GM18861 (cell line): ENCODE data around the gene HSD17B13.

Experiments
- ATAC-seq: cut with Tn5 transposase; IDR thresholded peaks from one replicate; pipeline ENCODE4 v1.9.1; 2021; ENCODE audit not compliant: unreplicated experiment

HSD17B13 gene

DNA sequence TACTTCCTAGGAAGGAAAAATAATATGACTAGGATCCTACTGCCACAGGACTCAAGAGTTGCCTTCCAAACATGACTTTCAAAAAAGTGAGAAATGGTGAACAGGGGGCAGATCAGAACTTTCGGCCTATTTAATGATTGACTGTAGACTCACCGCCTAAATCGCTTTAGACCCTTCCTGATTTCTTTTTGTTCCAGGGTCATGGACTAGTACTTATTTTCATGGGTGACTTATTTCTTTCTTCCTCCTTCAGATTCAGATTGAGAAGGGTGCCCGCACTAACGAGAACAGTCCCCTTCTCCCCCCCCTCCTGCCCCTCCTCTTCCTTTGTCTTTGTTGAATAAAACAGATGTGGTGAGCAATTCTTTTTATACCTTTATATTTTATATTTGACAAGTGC is 54.3 kb downstream of the HSD17B13 start:
- ATAC-seq = no peak

DNA sequence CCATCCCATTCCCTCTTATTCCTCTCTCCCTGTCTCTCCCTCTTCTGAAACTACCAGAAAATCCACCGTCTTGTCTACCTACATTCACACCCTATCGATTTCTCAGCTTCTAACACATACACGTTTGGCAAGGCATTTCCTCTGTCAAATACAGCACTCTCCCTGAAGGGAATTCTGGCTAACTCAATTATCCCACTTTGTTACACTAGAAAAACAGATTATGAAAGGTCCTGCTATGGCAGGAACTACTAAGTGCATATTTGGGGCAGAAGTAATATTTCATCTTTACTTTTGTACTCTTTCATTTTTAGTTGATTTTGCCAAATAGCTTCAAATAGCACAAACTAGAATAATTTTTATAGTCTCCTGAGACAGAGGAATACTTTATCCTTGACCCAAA is 55.7 kb downstream of the HSD17B13 start:
- no peak for ATAC-seq

DNA sequence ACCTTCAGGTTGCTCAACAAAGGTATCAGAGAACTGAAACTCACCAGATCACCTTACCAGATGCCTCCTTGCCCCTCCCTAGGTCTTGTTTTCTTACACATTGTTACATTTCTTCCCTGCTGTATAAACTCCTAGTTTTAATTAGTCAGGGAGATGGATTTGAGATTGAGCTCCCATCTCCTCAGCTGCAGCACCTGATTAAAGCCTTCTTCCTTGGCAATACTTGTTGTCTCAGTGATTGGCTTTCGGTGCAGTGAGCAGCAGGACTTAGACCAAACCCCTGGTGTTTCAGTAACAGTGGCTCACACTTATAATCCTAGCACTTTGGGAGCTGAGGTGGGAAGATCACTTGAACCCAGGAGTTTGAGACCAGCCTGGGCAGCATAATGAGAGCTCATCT is 59.8 kb downstream of the HSD17B13 start:
- ATAC-seq = no peak

DNA sequence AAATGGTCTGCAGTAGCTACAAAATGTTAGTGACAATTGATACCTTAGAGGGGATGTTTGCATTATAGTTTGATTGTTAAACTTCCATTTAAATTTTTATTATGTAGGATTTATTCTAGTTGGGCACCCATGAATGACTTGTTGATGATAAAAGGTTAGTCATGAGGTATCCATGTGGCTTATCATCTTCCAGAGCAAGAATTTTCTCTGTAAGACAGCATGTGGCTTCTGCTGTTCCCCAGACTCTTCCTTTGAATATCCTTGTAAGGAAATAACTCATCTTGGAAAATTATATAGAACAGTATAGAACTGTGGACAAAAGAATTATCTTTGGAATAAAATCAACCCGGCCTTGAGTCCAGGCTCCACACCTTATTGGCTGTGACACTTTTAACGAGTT is 62.2 kb downstream of the HSD17B13 start:
- no peak for ATAC-seq

DNA sequence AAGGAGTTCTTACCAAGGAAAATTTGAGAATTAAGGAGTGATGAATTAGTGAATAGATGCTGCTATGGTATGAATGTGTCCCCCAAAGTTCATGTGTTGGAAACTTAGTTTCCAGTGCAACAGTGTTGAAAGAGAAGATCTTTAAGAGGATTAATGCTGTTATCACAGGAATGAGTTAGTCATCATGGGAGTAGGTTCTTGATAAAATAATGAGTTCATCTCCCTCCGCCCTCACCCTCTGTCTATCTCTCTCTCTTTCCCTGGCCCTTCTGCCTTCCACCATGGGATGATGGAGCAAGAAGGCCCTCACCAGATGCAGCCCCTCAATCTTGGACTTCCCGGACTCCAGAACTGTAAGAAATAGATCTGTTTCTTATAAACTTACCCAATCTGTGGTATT is 64.0 kb downstream of the HSD17B13 start:
- no peak for ATAC-seq

DNA sequence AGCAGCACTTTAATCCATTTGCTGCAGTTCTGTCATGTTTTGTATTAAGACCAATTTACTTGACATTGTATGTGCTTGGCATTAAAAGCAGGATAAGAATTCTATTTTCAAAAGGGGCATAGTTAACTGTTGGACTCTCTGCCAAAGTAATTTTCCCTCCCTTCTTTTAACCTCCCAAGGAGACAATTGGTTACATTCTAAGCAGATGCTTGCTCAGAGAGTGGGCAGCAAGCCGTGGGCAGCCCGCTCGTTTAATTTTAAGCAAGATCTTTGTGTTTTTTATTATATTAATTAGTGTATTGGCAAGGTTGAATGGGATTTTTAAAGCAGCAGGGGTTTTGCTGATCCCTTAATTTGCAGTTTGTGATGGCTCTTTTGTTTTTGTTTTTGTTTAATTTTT is 65.2 kb downstream of the HSD17B13 start:
- ATAC-seq = no peak

DNA sequence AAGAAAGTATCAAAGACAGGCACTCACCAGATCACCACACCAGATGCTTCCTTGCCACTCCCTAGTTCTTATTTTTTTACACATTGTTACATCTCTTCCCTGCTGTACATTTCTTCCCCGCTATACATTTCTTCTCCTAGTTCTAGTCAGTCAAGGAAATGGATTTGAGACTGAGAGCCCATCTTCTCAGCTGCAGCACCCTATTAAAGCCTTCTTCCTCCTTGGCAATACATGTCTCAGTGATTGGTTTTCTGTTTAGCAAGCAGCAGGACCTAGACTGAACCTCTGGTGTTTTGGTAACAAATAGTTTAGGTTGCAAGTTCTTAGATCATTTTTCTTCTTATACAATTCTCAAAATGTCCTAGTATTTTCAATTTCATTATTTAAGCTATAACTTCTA is 66.9 kb downstream of the HSD17B13 start:
- ATAC-seq = no peak
